Astrocyte (in vitro differentiated cells and primary cell): Measurements from ENCODE around the gene LRRC31.

Experiments used
- EZH2 ChIP-seq: IDR thresholded peaks from 2 replicates; pipeline ENCODE4 v1.6.1; 2012; ENCODE audit warnings: mild to moderate bottlenecking, low read length, inconsistent platforms; ENCODE audit not compliant: insufficient read depth
- TF ChIP-seq, protein P1 (sequence below): IDR thresholded peaks from 2 replicates; pipeline ENCODE4 v1.5.1; 2011; ENCODE audit warnings: low read depth, mild to moderate bottlenecking, inconsistent platforms, low read length, moderate library complexity; ENCODE audit not compliant: insufficient read depth

DNA sequence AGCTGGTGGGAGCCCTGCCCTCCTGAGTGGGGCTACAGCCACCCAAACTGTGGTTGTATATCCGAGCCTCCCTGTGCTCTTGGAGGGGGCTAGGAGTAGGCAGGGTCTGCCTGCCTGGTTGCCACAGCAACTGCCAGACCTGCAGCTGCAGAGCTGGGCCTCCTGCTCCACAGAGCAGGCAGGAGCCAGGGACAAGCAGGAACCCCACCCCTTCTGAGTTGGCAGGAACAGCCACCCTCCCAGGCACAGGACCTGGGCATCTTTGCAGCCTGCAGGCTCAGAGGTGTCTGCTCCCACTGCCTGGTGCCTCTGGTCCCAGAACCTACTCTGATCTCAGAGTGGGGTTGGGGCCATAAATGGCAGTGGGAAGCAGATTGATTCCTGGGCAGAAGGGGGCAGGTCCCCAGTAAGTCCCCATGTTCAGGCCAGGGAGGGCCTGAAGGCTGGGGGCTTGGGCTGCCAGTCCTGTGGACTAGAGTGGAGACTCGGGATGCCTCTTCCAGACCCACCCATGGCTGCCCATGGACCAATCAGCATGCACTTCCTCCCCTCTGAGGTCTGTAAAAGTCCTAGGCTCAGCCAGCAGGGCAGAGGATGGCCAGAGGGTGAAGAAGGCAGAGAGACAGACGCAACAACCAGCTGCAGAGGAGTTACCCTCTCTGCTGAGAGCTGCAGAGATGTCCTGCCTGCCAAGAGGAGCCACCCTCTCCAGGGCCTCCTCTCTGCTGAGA lies 10.3 kb upstream of the LRRC31 start:
- TF ChIP-seq, protein P1, sequence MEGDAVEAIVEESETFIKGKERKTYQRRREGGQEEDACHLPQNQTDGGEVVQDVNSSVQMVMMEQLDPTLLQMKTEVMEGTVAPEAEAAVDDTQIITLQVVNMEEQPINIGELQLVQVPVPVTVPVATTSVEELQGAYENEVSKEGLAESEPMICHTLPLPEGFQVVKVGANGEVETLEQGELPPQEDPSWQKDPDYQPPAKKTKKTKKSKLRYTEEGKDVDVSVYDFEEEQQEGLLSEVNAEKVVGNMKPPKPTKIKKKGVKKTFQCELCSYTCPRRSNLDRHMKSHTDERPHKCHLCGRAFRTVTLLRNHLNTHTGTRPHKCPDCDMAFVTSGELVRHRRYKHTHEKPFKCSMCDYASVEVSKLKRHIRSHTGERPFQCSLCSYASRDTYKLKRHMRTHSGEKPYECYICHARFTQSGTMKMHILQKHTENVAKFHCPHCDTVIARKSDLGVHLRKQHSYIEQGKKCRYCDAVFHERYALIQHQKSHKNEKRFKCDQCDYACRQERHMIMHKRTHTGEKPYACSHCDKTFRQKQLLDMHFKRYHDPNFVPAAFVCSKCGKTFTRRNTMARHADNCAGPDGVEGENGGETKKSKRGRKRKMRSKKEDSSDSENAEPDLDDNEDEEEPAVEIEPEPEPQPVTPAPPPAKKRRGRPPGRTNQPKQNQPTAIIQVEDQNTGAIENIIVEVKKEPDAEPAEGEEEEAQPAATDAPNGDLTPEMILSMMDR = no peak
- TF ChIP-seq EZH2 = no peak
